Liver (tissue), 9 donors: ENCODE data around the gene SPHK1. TPM values are rescaled to one million over a fixed set of nuclear protein-coding genes. Genes with fewer than 3 reads are reported as not detected.
A peak's percentile ranks its signal among the peaks of the same experiment; 100 is the strongest.
"Not testable (repeated sequence)": the region's sequence is repeated elsewhere in the genome, so short reads cannot be mapped to it uniquely, and the experiment has no call there.

Experiments used
- DNase-seq: peaks from one replicate; pipeline ENCODE4 v3.0.0-alpha.2; 2017; ENCODE audit warnings: low spot score
- H3K27ac ChIP-seq, 2 donors: one replicate each; pipeline ENCODE4 v1.7.0; 2013; ENCODE audit warnings: inconsistent platforms in 2 of 2, low read length in 2 of 2, control low read depth in 1 of 2, low read depth in 1 of 2, mild to moderate bottlenecking in 1 of 2
- H3K27me3 ChIP-seq, 4 donors: one replicate each; pipeline versions ENCODE4 v1.6.1 to v1.7.0; 2013; ENCODE audit warnings: low read length in 3 of 4, inconsistent platforms in 1 of 4, mild to moderate bottlenecking in 1 of 4, moderate library complexity in 1 of 4; ENCODE audit not compliant: control insufficient read depth in 4 of 4, insufficient read depth in 4 of 4
- H3K36me3 ChIP-seq, 4 donors: one replicate each; pipeline versions ENCODE4 v1.6.1 to v1.7.0; 2013; ENCODE audit warnings: low read length in 3 of 4, mild to moderate bottlenecking in 3 of 4, low read depth in 1 of 4, moderate library complexity in 1 of 4; ENCODE audit not compliant: control insufficient read depth in 4 of 4, insufficient read depth in 3 of 4
- H3K4me1 ChIP-seq, 4 donors: one replicate each; pipeline versions ENCODE4 v1.6.1 to v1.7.0; 2013; ENCODE audit warnings: low read length in 3 of 4, mild to moderate bottlenecking in 3 of 4, moderate library complexity in 1 of 4; ENCODE audit not compliant: control insufficient read depth in 4 of 4, insufficient read depth in 4 of 4
- H3K4me3 ChIP-seq, 3 donors: one replicate each; pipeline versions ENCODE4 v1.6.1 to v1.7.0; 2013; ENCODE audit warnings: low read length in 3 of 3, control low read depth in 1 of 3, low read depth in 1 of 3, mild to moderate bottlenecking in 1 of 3
- H3K9ac ChIP-seq, 2 donors: one replicate each; pipeline ENCODE4 v1.7.0; 2013; ENCODE audit warnings: low read length in 2 of 2, mild to moderate bottlenecking in 2 of 2, moderate library complexity in 2 of 2, control low read depth in 1 of 2, low read depth in 1 of 2
- H3K9me3 ChIP-seq, 4 donors: one replicate each; pipeline versions ENCODE4 v1.6.1 to v1.7.0; 2013; ENCODE audit warnings: low read length in 3 of 4; ENCODE audit not compliant: control insufficient read depth in 4 of 4
- ATF3 ChIP-seq: IDR thresholded peaks from 2 replicates; pipeline ENCODE4 v1.6.1; 2016; ENCODE audit warnings: antibody characterized with exemption
- GABPA ChIP-seq, 2 donors: IDR thresholded peaks in 1 of 2; conservative IDR thresholded peaks in 1 of 2; 2 replicates each; pipeline ENCODE4 v1.6.1; 2016; ENCODE audit warnings: antibody characterized with exemption in 2 of 2, mild to moderate bottlenecking in 1 of 2, moderate library complexity in 1 of 2
- HNF4A ChIP-seq, 2 donors: conservative IDR thresholded peaks; 2 replicates each; pipeline ENCODE4 v1.6.1; 2016; ENCODE audit warnings: antibody characterized with exemption in 2 of 2, mild to moderate bottlenecking in 2 of 2
- HNF4G ChIP-seq: IDR thresholded peaks from 2 replicates; pipeline ENCODE4 v1.6.1; 2016; ENCODE audit warnings: antibody characterized with exemption
- MAX ChIP-seq: IDR thresholded peaks from 2 replicates; pipeline ENCODE4 v1.6.1; 2016; ENCODE audit warnings: antibody characterized with exemption
- RXRA ChIP-seq, 2 donors: IDR thresholded peaks; 2 replicates each; pipeline ENCODE4 v1.6.1; 2017 to 2018; ENCODE audit warnings: antibody characterized with exemption in 2 of 2, mild to moderate bottlenecking in 1 of 2
- SP1 ChIP-seq: IDR thresholded peaks from 2 replicates; pipeline ENCODE4 v1.6.1; 2018; ENCODE audit warnings: antibody characterized with exemption, mild to moderate bottlenecking
- YY1 ChIP-seq: IDR thresholded peaks from 2 replicates; pipeline ENCODE4 v1.6.1; 2016; ENCODE audit warnings: antibody characterized with exemption, mild to moderate bottlenecking
- ZBTB33 ChIP-seq: IDR thresholded peaks from 2 replicates; pipeline ENCODE4 v1.6.1; 2016; ENCODE audit warnings: antibody characterized with exemption
- WGBS: extraction: QIAGEN DNeasy Blood & Tissue Kit; methylation state at CpG from one replicate; pipeline ENCODE4 v1.1.7; 2013; 5-methylcytosine and 5-hydroxymethylcytosine counted together
- polyA plus RNA-seq, 2 donors: library from polyadenylated mRNA; stranded (reverse) in 1 of 2; unstranded in 1 of 2; fragments of 200-250 nt in 1 of 2; fragments of >200 nt in 1 of 2; fragmentation: Nextera tagmentation in 1 of 2; extraction: Ambion mirVana in 1 of 2; gene quantifications; one replicate each; pipeline versions ENCODE4 v1.2.1 to v1.2.3, GENCODE V29; 2013 to 2015
- total RNA-seq, 2 donors: library from RNA; depleted of rRNA; stranded (reverse); fragments of >200 nt; gene quantifications; one replicate each; pipeline ENCODE4 v1.2.3, GENCODE V29; 2014
- TF ChIP-seq, protein P1 (sequence below): IDR thresholded peaks from 2 replicates; pipeline ENCODE4 v1.6.1; 2016; ENCODE audit warnings: antibody characterized with exemption, mild to moderate bottlenecking
- donor health status: healthy.
- donor health status: healthy.
- donor health status: healthy.
- donor health status: healthy.
- donor health status: healthy.

The SPHK1 gene
- total and polyA plus RNA-seq, 4 donors, result 0.89 to 11.4 (median 1.1) TPM

DNA sequence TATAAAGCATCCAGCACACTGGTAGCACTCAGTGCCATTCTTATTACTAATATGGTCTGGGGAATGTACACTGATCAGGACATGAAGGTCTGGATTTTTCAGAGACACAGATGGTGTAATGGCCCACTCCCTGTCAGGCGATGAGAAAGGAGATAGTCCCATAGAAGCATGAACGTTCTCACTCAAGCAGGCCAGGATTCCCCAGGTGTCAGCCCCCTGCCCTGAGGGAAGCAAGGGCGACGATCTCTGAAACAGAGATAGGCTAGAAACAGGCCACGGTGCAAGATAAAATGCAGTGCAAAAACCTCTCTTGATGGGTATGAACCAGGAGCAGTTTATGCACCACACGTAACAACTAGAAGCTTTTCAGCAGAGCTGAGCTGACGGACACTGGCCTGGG, 41.3 kb upstream of the SPHK1 start:
- TF ChIP-seq RXRA (IDR thresholded peaks at IDR 0.05), result no peak
- Histone ChIP-seq H3K9ac (no peak overlapping the region), H3K4me1 (peaks cover 0 to 16% (median 13%) of the 10 kb centered on the region in 4 donors), H3K36me3 (peaks cover 10 to 20% (median 15%) of the 10 kb centered on the region in 4 donors), H3K9me3 (no peaks in the 10 kb centered on the region), H3K27ac (no peak overlapping the region), H3K27me3 (no peaks in the 10 kb centered on the region), H3K4me3 (no peak overlapping the region)
- no peak for DNase-seq
- 96% methylated on average over 7 of the region's 7 CpGs for WGBS

DNA sequence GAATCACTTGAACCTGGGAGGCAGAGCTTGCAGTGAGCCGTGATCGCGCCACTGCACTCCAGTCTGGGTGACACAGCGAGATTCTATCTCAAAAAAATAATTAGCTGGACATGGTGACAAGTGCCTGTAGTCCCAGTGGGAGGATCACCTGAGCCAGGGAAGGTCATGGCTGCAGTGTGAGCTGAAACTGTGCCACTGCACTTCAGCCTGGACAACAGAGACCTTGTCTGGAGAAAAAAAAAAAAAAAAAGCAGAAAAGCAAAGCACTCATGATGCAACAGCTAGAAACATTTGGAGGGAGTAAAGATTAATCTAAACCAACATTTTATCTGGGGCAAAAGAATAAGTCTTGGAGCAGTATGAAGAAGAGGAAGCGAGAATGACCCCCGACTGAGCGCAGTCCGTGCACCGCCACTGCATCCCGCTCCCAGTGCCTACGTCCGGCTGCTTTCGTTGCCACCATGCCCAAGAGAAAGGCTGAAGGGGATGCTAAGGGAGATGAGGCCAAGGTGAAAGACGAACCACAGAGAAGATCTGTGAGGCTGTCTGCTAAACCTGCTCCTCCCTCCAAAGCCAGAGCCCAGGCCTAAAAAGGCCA, 38.9 kb upstream of the SPHK1 start:
- Histone ChIP-seq H3K9ac (peak overlapping the region in 1 of 2 donors; percentile 58), H3K27ac (peak overlapping the region in 1 of 2 donors; percentile 38), H3K27me3 (no peaks in the 10 kb centered on the region), H3K4me3 (no peak overlapping the region), H3K4me1 (peaks cover 0 to 18% (median 15%) of the 10 kb centered on the region in 4 donors), H3K9me3 (no peaks in the 10 kb centered on the region), H3K36me3 (peaks cover 10 to 19% (median 14%) of the 10 kb centered on the region in 4 donors)
- TF ChIP-seq GABPA (IDR thresholded peaks at IDR 0.05 in 1 of 2, conservative IDR thresholded peaks at IDR 0.05 in 1 of 2) (no peak), ZBTB33 (peak; percentile 33), SP1 (peak; percentile 46), HNF4G (no peak), MAX (no peak), YY1 (peak; percentile 68), HNF4A (conservative IDR thresholded peaks at IDR 0.05) (peak; percentile 60 to 77), ATF3 (peak; percentile 60), RXRA (IDR thresholded peaks at IDR 0.05) (peak; percentile 46 to 72)
- TF ChIP-seq, protein P1, sequence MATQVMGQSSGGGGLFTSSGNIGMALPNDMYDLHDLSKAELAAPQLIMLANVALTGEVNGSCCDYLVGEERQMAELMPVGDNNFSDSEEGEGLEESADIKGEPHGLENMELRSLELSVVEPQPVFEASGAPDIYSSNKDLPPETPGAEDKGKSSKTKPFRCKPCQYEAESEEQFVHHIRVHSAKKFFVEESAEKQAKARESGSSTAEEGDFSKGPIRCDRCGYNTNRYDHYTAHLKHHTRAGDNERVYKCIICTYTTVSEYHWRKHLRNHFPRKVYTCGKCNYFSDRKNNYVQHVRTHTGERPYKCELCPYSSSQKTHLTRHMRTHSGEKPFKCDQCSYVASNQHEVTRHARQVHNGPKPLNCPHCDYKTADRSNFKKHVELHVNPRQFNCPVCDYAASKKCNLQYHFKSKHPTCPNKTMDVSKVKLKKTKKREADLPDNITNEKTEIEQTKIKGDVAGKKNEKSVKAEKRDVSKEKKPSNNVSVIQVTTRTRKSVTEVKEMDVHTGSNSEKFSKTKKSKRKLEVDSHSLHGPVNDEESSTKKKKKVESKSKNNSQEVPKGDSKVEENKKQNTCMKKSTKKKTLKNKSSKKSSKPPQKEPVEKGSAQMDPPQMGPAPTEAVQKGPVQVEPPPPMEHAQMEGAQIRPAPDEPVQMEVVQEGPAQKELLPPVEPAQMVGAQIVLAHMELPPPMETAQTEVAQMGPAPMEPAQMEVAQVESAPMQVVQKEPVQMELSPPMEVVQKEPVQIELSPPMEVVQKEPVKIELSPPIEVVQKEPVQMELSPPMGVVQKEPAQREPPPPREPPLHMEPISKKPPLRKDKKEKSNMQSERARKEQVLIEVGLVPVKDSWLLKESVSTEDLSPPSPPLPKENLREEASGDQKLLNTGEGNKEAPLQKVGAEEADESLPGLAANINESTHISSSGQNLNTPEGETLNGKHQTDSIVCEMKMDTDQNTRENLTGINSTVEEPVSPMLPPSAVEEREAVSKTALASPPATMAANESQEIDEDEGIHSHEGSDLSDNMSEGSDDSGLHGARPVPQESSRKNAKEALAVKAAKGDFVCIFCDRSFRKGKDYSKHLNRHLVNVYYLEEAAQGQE, result no peak
- DNase-seq, result no peak
- WGBS, result 54% methylated on average over 14 of the region's 14 CpGs

DNA sequence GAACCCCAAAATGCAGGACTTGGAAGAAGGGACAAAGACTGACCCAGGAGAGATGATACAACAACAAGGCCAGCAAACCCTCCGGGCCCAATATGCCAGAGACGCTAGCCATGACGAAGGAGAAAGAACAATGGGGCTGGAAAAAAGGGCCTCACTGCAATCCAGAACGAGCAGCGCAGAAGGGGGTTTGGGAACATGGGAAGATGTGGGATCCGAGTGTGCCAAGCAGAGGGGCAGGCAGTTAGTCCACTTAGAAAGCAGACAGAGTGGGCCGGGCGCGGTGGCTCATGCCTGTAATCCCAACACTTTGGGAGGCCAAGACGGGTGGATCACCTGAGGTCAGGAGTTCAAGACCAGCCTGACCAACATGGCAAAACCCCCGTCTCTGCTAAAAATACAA, 37.5 kb upstream of the SPHK1 start:
- H3K9ac ChIP-seq, H3K27ac ChIP-seq, H3K27me3 ChIP-seq, DNase-seq, H3K9me3 ChIP-seq, H3K4me3 ChIP-seq: not testable (repeated sequence)
- WGBS, result 96% methylated on average over 11 of the region's 11 CpGs
- Histone ChIP-seq H3K36me3 (peaks cover 7 to 18% (median 12%) of the 10 kb centered on the region in 4 donors), H3K4me1 (peaks cover 4 to 27% (median 23%) of the 10 kb centered on the region in 4 donors)
